Kidney epithelial cell (primary cell): ENCODE measurements around the gene COL4A1. TPM values are rescaled to one million over a fixed set of nuclear protein-coding genes. Genes with fewer than 3 reads are reported as not detected.

Experiments used
- DNase-seq: peaks from one replicate; pipeline ENCODE4 v3.0.0-alpha.2; 2010; ENCODE audit warnings: low read depth
- H3K27me3 ChIP-seq: 2 replicates; pipeline ENCODE4 v1.6.0; 2011; ENCODE audit warnings: low read length; ENCODE audit not compliant: control insufficient read depth, insufficient read depth
- H3K36me3 ChIP-seq: 2 replicates; pipeline ENCODE4 v1.5.1; 2011; ENCODE audit warnings: low read length; ENCODE audit not compliant: control insufficient read depth, insufficient read depth
- H3K4me3 ChIP-seq: 2 replicates; pipeline ENCODE4 v1.5.1; 2011; ENCODE audit warnings: low read depth, mild to moderate bottlenecking, control low read depth, low read length
- total RNA-seq: library from RNA; depleted of rRNA; stranded (reverse); fragments of >200 nt; gene quantifications from 2 replicates; pipeline ENCODE4 v1.2.3, GENCODE V29; 2015
- TF ChIP-seq, protein P1 (sequence below): IDR thresholded peaks from 2 replicates; pipeline ENCODE4 v1.5.1; 2011; ENCODE audit warnings: mild to moderate bottlenecking, moderate library complexity, low read length, control low read depth, inconsistent platforms; ENCODE audit not compliant: insufficient read depth, poor library complexity, severe bottlenecking

The COL4A1 gene
- total RNA-seq, 1 donor from 2014 or later = 1,018 TPM

DNA sequence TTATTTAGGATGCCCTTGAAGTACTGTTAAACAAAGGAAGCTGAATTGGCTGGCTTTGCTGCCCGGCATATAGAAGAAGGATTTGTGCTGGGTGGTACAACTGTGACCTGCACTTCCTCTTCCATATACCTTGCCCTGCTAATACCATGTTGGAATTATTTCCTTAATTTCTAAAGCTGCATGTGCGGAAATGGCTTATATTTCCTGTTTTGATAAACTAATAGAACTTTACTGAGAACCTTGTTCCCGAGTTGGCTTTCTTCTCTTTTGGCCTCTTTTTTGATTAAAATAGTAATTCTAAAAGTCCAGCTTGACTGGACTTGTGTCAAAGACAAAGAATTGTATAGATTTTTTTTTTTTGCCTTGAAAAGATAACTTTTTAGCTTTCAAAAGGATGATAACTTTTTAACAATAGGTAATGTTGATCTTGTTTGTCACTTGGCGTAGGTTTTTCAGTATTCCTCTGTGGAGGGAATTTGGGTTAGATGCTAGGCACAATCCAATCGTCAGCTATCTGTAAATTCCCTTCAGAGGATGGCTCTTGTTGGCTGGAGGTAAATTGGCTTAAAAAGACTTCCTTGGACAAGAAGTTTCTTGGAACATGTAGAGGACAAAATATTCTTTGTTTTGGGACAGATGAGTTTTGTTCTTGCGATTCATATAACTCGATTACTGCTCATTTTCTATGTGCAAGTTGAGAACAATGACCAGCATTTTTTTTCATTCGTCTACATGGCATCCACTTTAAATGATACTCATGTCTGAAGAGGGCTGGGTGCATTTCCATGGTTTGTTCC, 41.5 kb upstream of the COL4A1 start:
- no peak for DNase-seq
- Histone ChIP-seq H3K4me3 (no peak overlapping the region), H3K36me3 (peaks cover 3% of the 10 kb centered on the region), H3K27me3 (no peaks in the 10 kb centered on the region)
- TF ChIP-seq, protein P1, sequence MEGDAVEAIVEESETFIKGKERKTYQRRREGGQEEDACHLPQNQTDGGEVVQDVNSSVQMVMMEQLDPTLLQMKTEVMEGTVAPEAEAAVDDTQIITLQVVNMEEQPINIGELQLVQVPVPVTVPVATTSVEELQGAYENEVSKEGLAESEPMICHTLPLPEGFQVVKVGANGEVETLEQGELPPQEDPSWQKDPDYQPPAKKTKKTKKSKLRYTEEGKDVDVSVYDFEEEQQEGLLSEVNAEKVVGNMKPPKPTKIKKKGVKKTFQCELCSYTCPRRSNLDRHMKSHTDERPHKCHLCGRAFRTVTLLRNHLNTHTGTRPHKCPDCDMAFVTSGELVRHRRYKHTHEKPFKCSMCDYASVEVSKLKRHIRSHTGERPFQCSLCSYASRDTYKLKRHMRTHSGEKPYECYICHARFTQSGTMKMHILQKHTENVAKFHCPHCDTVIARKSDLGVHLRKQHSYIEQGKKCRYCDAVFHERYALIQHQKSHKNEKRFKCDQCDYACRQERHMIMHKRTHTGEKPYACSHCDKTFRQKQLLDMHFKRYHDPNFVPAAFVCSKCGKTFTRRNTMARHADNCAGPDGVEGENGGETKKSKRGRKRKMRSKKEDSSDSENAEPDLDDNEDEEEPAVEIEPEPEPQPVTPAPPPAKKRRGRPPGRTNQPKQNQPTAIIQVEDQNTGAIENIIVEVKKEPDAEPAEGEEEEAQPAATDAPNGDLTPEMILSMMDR = no peak

DNA sequence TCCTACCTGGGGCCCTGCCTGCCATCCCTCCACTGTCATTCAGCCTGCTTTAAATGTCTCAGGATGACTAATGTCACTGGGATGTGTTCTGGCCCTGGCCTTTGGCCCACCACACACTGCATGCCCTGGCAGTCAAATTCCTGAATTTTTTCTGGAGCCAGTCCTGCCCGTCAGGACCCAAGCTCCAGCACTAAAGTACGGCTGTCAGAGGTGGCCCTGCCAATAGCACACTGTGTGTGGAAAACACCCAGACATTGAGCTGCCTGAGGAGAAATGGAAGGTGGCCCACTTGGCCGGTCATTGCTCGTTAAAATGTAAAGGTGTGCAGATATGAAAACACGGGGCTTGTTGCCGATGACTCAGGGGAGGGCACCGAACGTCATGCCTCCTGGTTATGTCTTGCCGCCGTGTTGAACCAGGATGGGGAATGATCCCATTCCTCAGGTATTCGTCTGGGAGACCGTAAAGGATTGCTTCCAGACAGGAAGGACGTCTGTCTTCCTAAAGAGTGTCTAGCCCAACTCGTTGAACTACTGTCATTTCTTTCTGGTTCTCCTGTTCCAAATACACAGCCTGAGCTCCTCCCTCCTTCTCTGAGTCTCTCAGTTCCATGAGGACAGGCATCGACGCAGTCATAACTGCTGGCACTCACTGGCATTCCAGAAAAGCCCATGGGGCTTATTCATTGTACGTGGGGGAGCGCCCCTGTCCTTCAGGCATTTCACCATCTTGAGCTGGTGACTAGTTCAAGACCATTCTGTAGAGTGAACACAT, 40.8 kb upstream of the COL4A1 start:
- H3K27me3 ChIP-seq = no peaks in the 10 kb centered on the region
- no peak overlapping the region for H3K4me3 ChIP-seq
- TF ChIP-seq, protein P1 = no peak
- H3K36me3 ChIP-seq = peaks cover 3% of the 10 kb centered on the region
- DNase-seq = peak; percentile 95

DNA sequence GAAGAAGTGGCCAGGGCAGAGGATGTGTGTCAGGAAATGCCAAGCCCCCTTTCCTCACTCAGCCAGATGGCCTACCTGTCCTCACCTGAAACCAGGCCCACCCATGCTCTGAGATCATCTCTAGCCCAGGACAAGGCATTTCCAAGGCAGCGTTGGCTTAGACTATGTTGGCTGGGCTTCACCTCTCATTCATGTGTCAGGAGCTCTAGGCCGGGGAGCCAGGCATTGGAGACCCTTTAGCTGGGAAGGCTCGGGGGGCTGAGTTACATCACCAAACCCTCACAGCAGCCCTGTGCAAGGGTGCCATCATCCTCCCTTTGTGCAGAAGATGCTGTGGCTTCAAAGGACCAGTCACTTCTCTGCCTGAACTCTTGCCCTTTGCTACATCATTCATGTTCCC, 40.1 kb upstream of the COL4A1 start:
- TF ChIP-seq, protein P1 = no peak
- Histone ChIP-seq H3K27me3 (no peaks in the 10 kb centered on the region), H3K36me3 (peaks cover 3% of the 10 kb centered on the region), H3K4me3 (no peak overlapping the region)
- DNase-seq = no peak

DNA sequence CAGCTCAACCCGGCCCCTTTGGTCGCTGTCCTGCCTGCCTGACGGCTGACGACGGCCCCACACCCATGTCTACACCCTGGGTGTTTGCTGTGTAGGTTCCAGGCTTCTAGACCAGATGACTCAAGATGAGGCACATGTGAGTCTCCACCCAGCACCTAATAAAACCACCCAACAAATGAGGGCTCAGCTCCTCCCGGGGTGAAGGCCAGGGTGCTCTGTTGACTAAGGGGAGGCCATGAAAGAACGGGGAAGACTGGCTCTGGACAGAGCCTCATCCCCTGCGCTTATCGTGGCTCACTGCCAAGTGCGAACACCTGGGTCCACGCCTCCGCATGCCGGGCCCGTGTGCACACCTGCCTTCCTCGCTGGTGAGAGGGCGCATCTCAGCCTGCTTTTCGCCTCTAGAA, 39.7 kb upstream of the COL4A1 start:
- TF ChIP-seq, protein P1 = no peak
- H3K36me3 ChIP-seq = peaks cover 3% of the 10 kb centered on the region
- H3K4me3 ChIP-seq = no peak overlapping the region
- H3K27me3 ChIP-seq = no peaks in the 10 kb centered on the region
- no peak for DNase-seq

DNA sequence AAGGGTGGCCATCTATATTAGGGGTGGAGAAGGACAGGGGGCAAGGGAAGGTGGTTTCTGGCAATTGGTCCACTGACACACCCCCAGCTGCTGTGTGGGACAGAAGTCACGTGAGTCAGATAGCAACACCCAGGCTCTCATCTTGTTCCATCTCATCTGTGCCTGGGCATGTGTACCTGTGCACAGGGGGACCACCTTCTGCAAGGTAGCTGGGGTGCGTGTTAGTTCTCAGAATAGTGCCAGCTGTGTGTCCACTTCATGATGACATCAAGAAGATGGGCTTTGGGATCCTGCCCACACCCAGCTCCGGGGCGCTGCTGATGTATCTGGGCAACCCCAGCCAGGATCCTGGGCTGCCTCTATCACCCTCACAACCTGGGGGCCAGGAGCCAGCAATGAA, 38.7 kb upstream of the COL4A1 start:
- TF ChIP-seq, protein P1 = no peak
- H3K36me3 ChIP-seq = peaks cover 2% of the 10 kb centered on the region
- no peak overlapping the region for H3K4me3 ChIP-seq
- DNase-seq = no peak
- H3K27me3 ChIP-seq = no peaks in the 10 kb centered on the region
